SU-DHL-6 (cell line): ENCODE data around the gene PLSCR4.

Source experiments
- H2AFZ ChIP-seq: fragments of 200-600 bp; sonication (generic); 2 replicates; pipeline ENCODE4 v1.6.1; 2014; ENCODE audit warnings: low read depth, mild to moderate bottlenecking, moderate library complexity, mixed read lengths, antibody characterized with exemption, low read length; ENCODE audit not compliant: severe bottlenecking
- H3F3A ChIP-seq: fragments of 200-600 bp; shearing (Covaris generic); 2 replicates; pipeline ENCODE4 v1.6.0; 2016; ENCODE audit warnings: antibody characterized with exemption, mild to moderate bottlenecking; ENCODE audit not compliant: insufficient read depth
- H3K27ac ChIP-seq: fragments of 200-600 bp; sonication (generic); 2 replicates; pipeline ENCODE4 v1.5.1; 2016; ENCODE audit warnings: low read depth, mild to moderate bottlenecking, low read length, moderate library complexity, mixed read lengths
- H3K27me3 ChIP-seq: fragments of 200-600 bp; sonication (generic), shearing (Covaris generic); 2 replicates; pipeline ENCODE4 v1.6.0; 2014; ENCODE audit warnings: mild to moderate bottlenecking, low read length
- H3K36me3 ChIP-seq: fragments of 200-600 bp; sonication (generic); 2 replicates; pipeline ENCODE4 v1.6.1; 2014; ENCODE audit warnings: mild to moderate bottlenecking, low read length, mixed read lengths
- H3K4me2 ChIP-seq: fragments of 300-600, 200-600 bp; shearing (Covaris generic), sonication (generic); 2 replicates; pipeline ENCODE4 v1.6.0; 2014; ENCODE audit warnings: low read length, low read depth, mild to moderate bottlenecking; ENCODE audit not compliant: poor library complexity, severe bottlenecking
- H3K4me3 ChIP-seq: fragments of 200-600 bp; sonication (generic); 2 replicates; pipeline ENCODE4 v1.5.1; 2014; ENCODE audit warnings: antibody characterized with exemption, low read length, mild to moderate bottlenecking, mixed read lengths; ENCODE audit not compliant: insufficient read depth, poor library complexity, severe bottlenecking
- H3K79me2 ChIP-seq: fragments of 200-600 bp; sonication (generic); 2 replicates; pipeline ENCODE4 v1.6.1; 2014; ENCODE audit warnings: mild to moderate bottlenecking, low read length, moderate library complexity; ENCODE audit not compliant: insufficient read depth
- H3K9ac ChIP-seq: fragments of 200-600 bp; sonication (generic); 2 replicates; pipeline ENCODE4 v1.7.0; 2014; ENCODE audit warnings: mild to moderate bottlenecking, low read length
- H3K9me2 ChIP-seq: fragments of 200-600 bp; sonication (generic); replicated peaks from 2 replicates; pipeline ENCODE4 v1.6.1; 2014; ENCODE audit warnings: low read length; ENCODE audit not compliant: insufficient read depth
- H3K9me3 ChIP-seq: fragments of 200-600 bp; sonication (generic); 2 replicates; pipeline ENCODE4 v1.6.1; 2014; ENCODE audit warnings: low read length, mixed read lengths; ENCODE audit not compliant: insufficient read depth
- H4K20me1 ChIP-seq: fragments of 200-600 bp; sonication (generic); 2 replicates; pipeline ENCODE4 v1.6.1; 2014; ENCODE audit warnings: low read depth, mild to moderate bottlenecking, antibody characterized with exemption, low read length, moderate library complexity, mixed read lengths
- EZH2phosphoT487 ChIP-seq: fragments of 200-600 bp; sonication (generic), shearing (Covaris generic); conservative IDR thresholded peaks from 2 replicates; pipeline ENCODE4 v1.6.1; 2018; ENCODE audit warnings: mild to moderate bottlenecking, antibody characterized with exemption, low read length, moderate library complexity, mixed read lengths
- TF ChIP-seq, protein P1 (sequence below): fragments of 200-600 bp; sonication (generic); IDR thresholded peaks from one replicate; pipeline ENCODE4 v1.5.1; 2017; ENCODE audit warnings: antibody characterized with exemption, mild to moderate bottlenecking, low read length, moderate library complexity; ENCODE audit not compliant: insufficient read depth, poor library complexity, severe bottlenecking

PLSCR4 gene

GRCh38 chr3:146170591-146170990 lies 80.3 kb downstream of the PLSCR4 start:
- Histone ChIP-seq H3K4me2 (no peak overlapping the region), H3K9me2 (no peaks in the 10 kb centered on the region), H3K9me3 (no peaks in the 10 kb centered on the region), H3K79me2 (no peaks in the 10 kb centered on the region), H3K36me3 (no peaks in the 10 kb centered on the region), H3K9ac (no peak overlapping the region), H2AFZ (no peak overlapping the region), H4K20me1 (no peaks in the 10 kb centered on the region), H3K27ac (no peak overlapping the region), H3F3A (no peaks in the 10 kb centered on the region), H3K4me3 (no peak overlapping the region), H3K27me3 (no peaks in the 10 kb centered on the region)
- TF ChIP-seq, protein P1, sequence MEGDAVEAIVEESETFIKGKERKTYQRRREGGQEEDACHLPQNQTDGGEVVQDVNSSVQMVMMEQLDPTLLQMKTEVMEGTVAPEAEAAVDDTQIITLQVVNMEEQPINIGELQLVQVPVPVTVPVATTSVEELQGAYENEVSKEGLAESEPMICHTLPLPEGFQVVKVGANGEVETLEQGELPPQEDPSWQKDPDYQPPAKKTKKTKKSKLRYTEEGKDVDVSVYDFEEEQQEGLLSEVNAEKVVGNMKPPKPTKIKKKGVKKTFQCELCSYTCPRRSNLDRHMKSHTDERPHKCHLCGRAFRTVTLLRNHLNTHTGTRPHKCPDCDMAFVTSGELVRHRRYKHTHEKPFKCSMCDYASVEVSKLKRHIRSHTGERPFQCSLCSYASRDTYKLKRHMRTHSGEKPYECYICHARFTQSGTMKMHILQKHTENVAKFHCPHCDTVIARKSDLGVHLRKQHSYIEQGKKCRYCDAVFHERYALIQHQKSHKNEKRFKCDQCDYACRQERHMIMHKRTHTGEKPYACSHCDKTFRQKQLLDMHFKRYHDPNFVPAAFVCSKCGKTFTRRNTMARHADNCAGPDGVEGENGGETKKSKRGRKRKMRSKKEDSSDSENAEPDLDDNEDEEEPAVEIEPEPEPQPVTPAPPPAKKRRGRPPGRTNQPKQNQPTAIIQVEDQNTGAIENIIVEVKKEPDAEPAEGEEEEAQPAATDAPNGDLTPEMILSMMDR: no peak
- no peak for TF ChIP-seq EZH2phosphoT487

- Histone ChIP-seq H3K27ac (no peak overlapping the region), H3K9ac (no peak overlapping the region), H3K9me3 (no peaks in the 10 kb centered on the region), H2AFZ (no peak overlapping the region), H3K4me3 (no peak overlapping the region), H3K79me2 (no peaks in the 10 kb centered on the region), H3K9me2 (no peaks in the 10 kb centered on the region), H3F3A (no peaks in the 10 kb centered on the region), H4K20me1 (no peaks in the 10 kb centered on the region), H3K27me3 (no peaks in the 10 kb centered on the region), H3K4me2 (no peak overlapping the region), H3K36me3 (no peaks in the 10 kb centered on the region)
- no peak for TF ChIP-seq EZH2phosphoT487
- TF ChIP-seq, protein P1: no peak
Observed at GRCh38 chr3:146169891-146170290, 81.0 kb downstream of the PLSCR4 start.

GRCh38 chr3:146166826-146167225 lies 84.1 kb downstream of the PLSCR4 start:
- Histone ChIP-seq H3K36me3 (no peaks in the 10 kb centered on the region), H3K9me2 (no peaks in the 10 kb centered on the region), H4K20me1 (no peaks in the 10 kb centered on the region), H3K9me3 (no peaks in the 10 kb centered on the region), H3K4me2 (no peak overlapping the region), H3K79me2 (no peaks in the 10 kb centered on the region), H3K4me3 (no peak overlapping the region), H3K9ac (no peak overlapping the region), H3K27me3 (no peaks in the 10 kb centered on the region), H2AFZ (no peak overlapping the region), H3K27ac (no peak overlapping the region), H3F3A (no peaks in the 10 kb centered on the region)
- TF ChIP-seq, protein P1: no peak
- TF ChIP-seq EZH2phosphoT487: no peak

GRCh38 chr3:146166415-146166821 lies 84.5 kb downstream of the PLSCR4 start:
- H2AFZ ChIP-seq: no peak overlapping the region
- H3K9me3 ChIP-seq: no peaks in the 10 kb centered on the region
- H3K9me2 ChIP-seq: no peaks in the 10 kb centered on the region
- no peak overlapping the region for H3K4me2 ChIP-seq
- H3K9ac ChIP-seq: no peak overlapping the region
- no peak overlapping the region for H3K27ac ChIP-seq
- no peak overlapping the region for H3K4me3 ChIP-seq
- H3K79me2 ChIP-seq: no peaks in the 10 kb centered on the region
- no peaks in the 10 kb centered on the region for H4K20me1 ChIP-seq
- H3K36me3 ChIP-seq: no peaks in the 10 kb centered on the region
- TF ChIP-seq EZH2phosphoT487: no peak
- TF ChIP-seq, protein P1: no peak
- H3K27me3 ChIP-seq: no peaks in the 10 kb centered on the region
- H3F3A ChIP-seq: no peaks in the 10 kb centered on the region
